Colonic mucosa (tissue), 4 donors: ENCODE results near the gene WDR12. TPM values are rescaled to one million over a fixed set of nuclear protein-coding genes. Genes with fewer than 3 reads are reported as not detected.
"Not testable (repeated sequence)": the region's sequence is repeated elsewhere in the genome, so short reads cannot be mapped to it uniquely, and the experiment has no call there.

Experiments used
- DNase-seq: peaks from one replicate; pipeline ENCODE4 v3.0.0-alpha.2; 2020
- H3K27ac ChIP-seq: fragments of 200-600 bp; one replicate; pipeline ENCODE4 v1.8.0; 2021
- H3K27me3 ChIP-seq: fragments of 200-600 bp; one replicate; pipeline ENCODE4 v1.8.0; 2021
- H3K36me3 ChIP-seq: fragments of 200-600 bp; one replicate; pipeline ENCODE4 v1.8.0; 2021
- H3K4me1 ChIP-seq: fragments of 200-600 bp; one replicate; pipeline ENCODE4 v1.8.0; 2021; ENCODE audit warnings: mild to moderate bottlenecking
- H3K4me3 ChIP-seq: fragments of 200-600 bp; one replicate; pipeline ENCODE4 v1.8.0; 2021
- H3K9ac ChIP-seq, 2 donors: one replicate each; pipeline ENCODE4 v1.7.0; 2013; ENCODE audit warnings: control low read depth in 2 of 2, low read depth in 2 of 2, low read length in 2 of 2
- H3K9me3 ChIP-seq: fragments of 200-600 bp; one replicate; pipeline ENCODE4 v1.8.0; 2021
- CTCF ChIP-seq: fragments of 200-600 bp; IDR thresholded peaks from one replicate; pipeline ENCODE4 v1.8.0; 2022; ENCODE audit warnings: antibody characterized with exemption, mild to moderate bottlenecking
- intact Hi-C: fragments of 100-400 bp; cut with DNase I; formaldehyde crosslinking; loops from one replicate; pipeline ENCODE4 v1.14.1; 2022
- total RNA-seq, 2 donors: library from RNA; stranded (reverse); fragmentation: NEBNext Ultra II Directional in 1 of 2; extraction: Animal tissue kit (Norgen Biotek cat#: 25700) in 1 of 2; gene quantifications; one replicate each; pipeline ENCODE4 v1.2.1, GENCODE V29; 2021
- donor health status: healthy.
- donor health status: DM: no; HTN: no; CAD: no.
- donor health status: DM: no; HTN: no; CAD: no.

Gene WDR12
- total RNA-seq, result 10 to 100 TPM; 42.0 to 54.2 TPM

- TF ChIP-seq CTCF, result no peak
- Histone ChIP-seq H3K4me3 (peak within 1 kb of the TSS; percentile 72), H3K9ac (peak within 1 kb of the TSS; percentile 68 to 70), H3K9me3 (no peaks in the 10 kb centered on the region), H3K27me3 (no peaks in the 10 kb centered on the region), H3K36me3 (no peaks in the 10 kb centered on the region), H3K4me1 (no peaks in the 10 kb centered on the region), H3K27ac (peak within 1 kb of the TSS; percentile 98)
- peak; percentile 96 for DNase-seq
- intact Hi-C loops, result no loop called here
Observed at GRCh38 chr2:202911512-202912341, at the start of gene WDR12, which contains the start of gene CARF. Gene WDR12 (minus strand): TSS chr2:202911673. CDS start chr2:202911476, 197 bp downstream. Gene CARF (plus strand): TSS chr2:202912275. CDS start chr2:202941903, 29,628 bp downstream.

GRCh38 chr2:202960524-202960923 is 49.1 kb upstream of the WDR12 start:
- H3K27me3 ChIP-seq, result no peaks in the 10 kb centered on the region
- no peak overlapping the region for H3K4me3 ChIP-seq
- no peak overlapping the region for H3K27ac ChIP-seq
- intact Hi-C loops, result no loop called here
- DNase-seq, result no peak
- H3K36me3 ChIP-seq, result no peaks in the 10 kb centered on the region
- no peak overlapping the region for H3K9ac ChIP-seq
- no peak for TF ChIP-seq CTCF
- no peaks in the 10 kb centered on the region for H3K9me3 ChIP-seq
- no peaks in the 10 kb centered on the region for H3K4me1 ChIP-seq

- H3K9ac ChIP-seq, result no peak overlapping the region
- no peaks in the 10 kb centered on the region for H3K36me3 ChIP-seq
- no peak overlapping the region for H3K27ac ChIP-seq
- DNase-seq, result no peak
- H3K27me3 ChIP-seq, result no peaks in the 10 kb centered on the region
- TF ChIP-seq CTCF, result no peak
- H3K4me3 ChIP-seq, result no peak overlapping the region
- no peaks in the 10 kb centered on the region for H3K4me1 ChIP-seq
- intact Hi-C loops, result no loop called here
- no peaks in the 10 kb centered on the region for H3K9me3 ChIP-seq
Observed at GRCh38 chr2:202950592-202950991, 39.1 kb upstream of the WDR12 start.

- H3K4me3 ChIP-seq, H3K36me3 ChIP-seq, H3K9me3 ChIP-seq, H3K4me1 ChIP-seq, DNase-seq, intact Hi-C loops, H3K27ac ChIP-seq, H3K9ac ChIP-seq, H3K27me3 ChIP-seq: not testable (repeated sequence)
Observed at GRCh38 chr2:202949333-202949732, 37.9 kb upstream of the WDR12 start.

GRCh38 chr2:202945497-202945896 is 34.0 kb upstream of the WDR12 start:
- Histone ChIP-seq H3K27me3 (no peaks in the 10 kb centered on the region), H3K9ac (no peak overlapping the region), H3K36me3 (no peaks in the 10 kb centered on the region), H3K9me3 (no peaks in the 10 kb centered on the region), H3K27ac (no peak overlapping the region), H3K4me1 (no peaks in the 10 kb centered on the region), H3K4me3 (no peak overlapping the region)
- intact Hi-C loops, result no loop called here
- no peak for DNase-seq
- no peak for TF ChIP-seq CTCF

GRCh38 chr2:202944816-202945215 is 33.3 kb upstream of the WDR12 start:
- Histone ChIP-seq H3K9me3 (no peaks in the 10 kb centered on the region), H3K27ac (no peak overlapping the region), H3K9ac (no peak overlapping the region), H3K36me3 (no peaks in the 10 kb centered on the region), H3K27me3 (no peaks in the 10 kb centered on the region), H3K4me3 (no peak overlapping the region), H3K4me1 (no peaks in the 10 kb centered on the region)
- intact Hi-C loops, result no loop called here
- TF ChIP-seq CTCF, result no peak
- no peak for DNase-seq
